PFSK-1 (cell line): Measurements from ENCODE around the gene TOM1L2.

Source experiments
- POLR2AphosphoS5 ChIP-seq: IDR thresholded peaks from 2 replicates; pipeline ENCODE4 v1.6.1; 2012; ENCODE audit warnings: low read depth, mild to moderate bottlenecking, control low read depth, low read length, moderate library complexity
- REST ChIP-seq, 2 experiments: IDR thresholded peaks; 2 replicates each; pipeline versions ENCODE4 v1.6.1 to v1.8.0; 2011 to 2012; ENCODE audit warnings: low read depth in 2 of 2, low read length in 2 of 2, control low read depth in 1 of 2, inconsistent platforms in 1 of 2, mild to moderate bottlenecking in 1 of 2, moderate library complexity in 1 of 2; ENCODE audit not compliant: insufficient read depth in 1 of 2

GRCh38 chr17:17924857-17925250, 47.3 kb downstream of the TOM1L2 start:
- no peak for TF ChIP-seq REST (IDR thresholded peaks at IDR 0.05; ENCODE audit: insufficient read depth in 1 of 2, low read depth in 2 of 2, low read length in 2 of 2)
- TF ChIP-seq POLR2AphosphoS5: no peak
